ENCODE data around the gene DEXI.

DNA sequence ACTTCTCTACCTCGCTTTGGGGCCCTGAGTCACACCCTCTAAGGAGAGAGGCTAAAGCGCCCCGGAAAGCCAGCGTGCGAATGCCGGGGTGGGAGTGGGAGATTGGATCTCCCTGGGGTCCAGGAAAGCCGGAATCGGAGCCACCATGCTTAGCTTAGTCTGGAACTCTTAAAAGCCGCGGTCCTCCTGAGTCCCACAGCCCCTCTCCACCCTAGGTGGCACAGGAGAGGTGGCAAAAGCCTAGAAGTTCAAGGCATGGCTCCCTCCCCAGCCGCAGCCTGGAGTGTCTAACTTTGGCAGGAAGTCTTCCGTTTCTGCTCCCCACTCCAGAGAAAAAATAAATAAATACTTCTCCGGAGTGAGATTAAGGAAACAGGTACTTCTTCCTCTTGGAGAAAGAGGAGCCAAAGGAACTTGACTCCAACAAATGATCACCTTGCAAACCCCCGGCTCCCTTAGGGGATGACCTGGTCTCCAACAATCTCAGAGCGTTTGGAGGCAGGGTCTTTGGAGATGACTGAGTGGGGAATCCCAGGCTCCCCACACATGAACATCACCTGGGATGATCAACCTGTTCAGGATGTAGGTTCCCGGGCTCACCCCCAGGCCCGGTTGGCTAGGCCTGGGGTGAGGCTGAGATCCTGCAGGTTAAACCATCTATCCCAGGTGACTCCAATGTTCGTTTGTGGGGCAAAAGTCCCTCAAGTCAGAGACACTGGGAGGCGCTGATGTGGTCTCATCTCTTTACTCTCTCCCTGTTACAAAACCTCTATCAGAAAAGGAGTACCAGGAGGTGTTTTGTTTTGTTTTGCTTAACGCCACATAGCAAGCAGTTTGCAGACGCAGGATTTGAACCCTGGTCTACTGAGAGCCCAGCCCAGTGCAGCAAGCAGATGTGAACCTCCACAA is 62.3 kb downstream of the DEXI start:
- no peak for TF ChIP-seq EP300 (conservative IDR thresholded peaks at IDR 0.05; ENCODE audit: poor library complexity, severe bottlenecking)
- TF ChIP-seq CTCF (IDR thresholded peaks at IDR 0.05; ENCODE audit: poor library complexity, severe bottlenecking) = no peak
- no peak for TF ChIP-seq EZH2 (IDR thresholded peaks at IDR 0.05; ENCODE audit: borderline replicate concordance, insufficient read depth, low read length, poor library complexity, severe bottlenecking)
- TF ChIP-seq RAD21 (conservative IDR thresholded peaks at IDR 0.05) = no peak
- no peak for TF ChIP-seq REST (IDR thresholded peaks at IDR 0.05; ENCODE audit: borderline replicate concordance)
- TF ChIP-seq POLR2AphosphoS5 (IDR thresholded peaks at IDR 0.05) = no peak

Measured in neural cell (in vitro differentiated cells).